Coronary artery (tissue), 2 donors: Measurements from ENCODE around the gene SLC7A6.

Experiments
- DNase-seq: peaks from one replicate; pipeline ENCODE4 v3.0.0-alpha.2; 2017; ENCODE audit warnings: low spot score
- H3K27ac ChIP-seq, 2 donors: fragments of 200-600 bp; sonication (generic); one replicate each; pipeline ENCODE4 v1.5.1; 2016 to 2019
- H3K4me3 ChIP-seq: fragments of 200-600 bp; sonication (generic); 2 replicates; pipeline ENCODE4 v1.5.1; 2016; ENCODE audit warnings: mild to moderate bottlenecking, moderate library complexity
- CTCF ChIP-seq: fragments of 200-600 bp; sonication (generic); IDR thresholded peaks from one replicate; pipeline ENCODE4 v1.5.1; 2019; ENCODE audit warnings: antibody characterized with exemption

The SLC7A6 gene

GRCh38 chr16:68255712-68256111 is 8.6 kb upstream of the SLC7A6 start:
- Histone ChIP-seq H3K27ac (no peak overlapping the region), H3K4me3 (no peak overlapping the region)
- no peak for TF ChIP-seq CTCF
- DNase-seq = no peak

GRCh38 chr16:68257251-68257905 is 6.9 kb upstream of the SLC7A6 start:
- Histone ChIP-seq H3K4me3 (no peak overlapping the region), H3K27ac (peak overlapping the region in 1 of 2 donors; percentile 60)
- no peak for TF ChIP-seq CTCF
- no peak for DNase-seq

- Histone ChIP-seq H3K4me3 (no peak overlapping the region), H3K27ac (peak overlapping the region in 1 of 2 donors; percentile 60)
- no peak for TF ChIP-seq CTCF
- DNase-seq = no peak
These were observed 6.2 kb upstream of the SLC7A6 start for GRCh38 chr16:68257906-68258800.

- no peak for DNase-seq
- Histone ChIP-seq H3K27ac (no peak overlapping the region), H3K4me3 (no peak overlapping the region)
- TF ChIP-seq CTCF = no peak
These were observed 5.1 kb upstream of the SLC7A6 start for GRCh38 chr16:68259007-68259825.

GRCh38 chr16:68263559-68264127 is 683 bp upstream of the SLC7A6 start:
- no peak for DNase-seq
- Histone ChIP-seq H3K27ac (peak overlapping the region; percentile 90 to 96), H3K4me3 (peak overlapping the region; percentile 85)
- TF ChIP-seq CTCF = no peak

GRCh38 chr16:68265078-68265920 is 973 bp downstream of the SLC7A6 start:
- Histone ChIP-seq H3K4me3 (peak overlapping the region; percentile 85), H3K27ac (peak overlapping the region; percentile 90 to 96)
- no peak for TF ChIP-seq CTCF
- DNase-seq = no peak
